Choroid plexus epithelial cell (primary cell): Measurements from ENCODE around the gene KHDRBS2.

Experiments
- DNase-seq: peaks from one replicate; pipeline ENCODE4 v3.0.0-alpha.2; 2010; ENCODE audit warnings: low read depth
- H3K4me3 ChIP-seq: 2 replicates; pipeline ENCODE4 v1.5.1; 2011; ENCODE audit warnings: low read depth, mild to moderate bottlenecking, control low read depth, low read length, moderate library complexity
- CTCF ChIP-seq: conservative IDR thresholded peaks from 2 replicates; pipeline ENCODE4 v1.5.1; 2011; ENCODE audit warnings: low read depth, mild to moderate bottlenecking, control low read depth, inconsistent platforms, low read length, moderate library complexity

The KHDRBS2 gene

GRCh38 chr6:61857541-61857940 lies 428.5 kb downstream of the KHDRBS2 start:
- DNase-seq: no peak

GRCh38 chr6:61841958-61842357 lies 444.1 kb downstream of the KHDRBS2 start:
- no peak for TF ChIP-seq CTCF
- no peak overlapping the region for H3K4me3 ChIP-seq
- no peak for DNase-seq

More at GRCh38 chr6:61857541-61857940, 428.5 kb downstream of the KHDRBS2 start:
- H3K4me3 ChIP-seq: no peak overlapping the region
- no peak for TF ChIP-seq CTCF

- no peak for DNase-seq
- TF ChIP-seq CTCF: no peak
- H3K4me3 ChIP-seq: no peak overlapping the region
These were observed 450.8 kb downstream of the KHDRBS2 start for GRCh38 chr6:61835237-61835636.

- TF ChIP-seq CTCF: no peak
- DNase-seq: no peak
- no peak overlapping the region for H3K4me3 ChIP-seq
These were observed 452.8 kb downstream of the KHDRBS2 start for GRCh38 chr6:61833176-61833755.

- TF ChIP-seq CTCF: no peak
These were observed 468.3 kb downstream of the KHDRBS2 start for GRCh38 chr6:61817716-61818115.

GRCh38 chr6:61810047-61810446 lies 476.0 kb downstream of the KHDRBS2 start:
- DNase-seq: no peak
- no peak for TF ChIP-seq CTCF
- no peak overlapping the region for H3K4me3 ChIP-seq

More at GRCh38 chr6:61817716-61818115, 468.3 kb downstream of the KHDRBS2 start:
- no peak for DNase-seq
- H3K4me3 ChIP-seq: no peak overlapping the region

GRCh38 chr6:61809004-61809595 lies 476.9 kb downstream of the KHDRBS2 start:
- H3K4me3 ChIP-seq: no peak overlapping the region
- TF ChIP-seq CTCF: peak; percentile 32
- DNase-seq: peak; percentile 24
